BLaER1 treated with 17β-estradiol and CSF1 and Interleukin-3, amounts not matched to agents 10 nM and 100 nM (cell line): ENCODE data around the gene RORC.

ENCODE experiments used
- H3K27ac ChIP-seq, 11 experiments: shearing (Covaris generic); formaldehyde crosslinking; 2 replicates each; pipeline ENCODE4 v1.8.1; 2022
- H3K27me3 ChIP-seq, 11 experiments: shearing (Covaris generic); formaldehyde crosslinking; 2 replicates each; pipeline ENCODE4 v1.8.1; 2022
- H3K36me3 ChIP-seq, 11 experiments: shearing (Covaris generic); formaldehyde crosslinking; 2 replicates each; pipeline ENCODE4 v1.8.1; 2022
- H3K4me1 ChIP-seq, 10 experiments: shearing (Covaris generic); formaldehyde crosslinking; 2 replicates each; pipeline ENCODE4 v1.8.1; 2022
- H3K4me2 ChIP-seq, 11 experiments: shearing (Covaris generic); formaldehyde crosslinking; 2 replicates each; pipeline ENCODE4 v1.8.1; 2022
- H3K4me3 ChIP-seq, 10 experiments: shearing (Covaris generic); formaldehyde crosslinking; 2 replicates each; pipeline ENCODE4 v1.8.1; 2022
- H3K9ac ChIP-seq, 11 experiments: shearing (Covaris generic); formaldehyde crosslinking; 2 replicates each; pipeline ENCODE4 v1.8.1; 2022
- H3K9me3 ChIP-seq, 11 experiments: shearing (Covaris generic); formaldehyde crosslinking; replicated peaks in 1 of 11; 2 replicates each; pipeline ENCODE4 v1.8.1; 2022
- H4K20me1 ChIP-seq, 11 experiments: shearing (Covaris generic); formaldehyde crosslinking; 2 replicates each; pipeline ENCODE4 v1.8.1; 2022
- Cebpa-rat ChIP-seq, 11 experiments: shearing (Covaris generic); IDR thresholded peaks; 2 replicates each; pipeline ENCODE4 v1.8.1; 2022

RORC gene

DNA sequence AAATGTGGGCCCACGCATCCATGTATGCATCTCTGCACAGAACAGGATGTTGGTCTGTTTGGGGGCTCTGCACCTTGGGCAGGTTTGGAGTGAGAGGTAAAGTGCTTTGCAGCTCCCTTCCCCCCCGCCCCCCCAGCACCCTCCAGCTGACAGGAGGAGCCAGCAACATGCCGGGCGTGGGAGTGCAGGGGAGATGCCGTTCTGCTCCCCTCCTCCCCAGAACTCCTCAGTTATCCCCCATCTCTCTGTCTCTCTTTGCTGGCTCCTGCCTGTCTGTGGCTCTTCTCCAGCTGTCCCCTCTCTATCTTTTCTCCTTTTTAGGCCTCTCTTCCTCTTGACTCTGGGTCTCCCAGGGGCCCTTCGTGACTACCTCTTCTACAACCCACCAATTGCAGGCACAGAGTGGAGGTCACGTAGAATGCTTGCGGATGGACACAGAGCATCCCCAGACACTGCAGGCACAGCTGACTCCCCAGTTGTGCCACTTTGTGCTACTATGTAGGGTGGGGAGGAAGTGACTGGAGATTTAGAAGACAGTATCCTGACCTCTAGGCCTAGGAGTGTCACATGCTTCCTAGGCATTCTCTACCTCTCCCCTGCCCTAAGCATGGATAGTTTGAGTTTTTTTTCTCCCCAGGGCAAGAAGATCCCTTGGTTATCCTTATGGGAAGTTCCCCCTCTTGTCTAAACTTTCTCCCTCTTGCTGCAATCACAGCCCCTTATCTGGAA is 1.7 kb upstream of the RORC start:
- Histone ChIP-seq H3K9me3 (no peaks in the 10 kb centered on the region), H3K4me2 (peak overlapping the region; percentile 73 to 100 (median 96)), H3K9ac (0 out of 22 replicates have a peak overlapping the region, but pooled peaks of 3 of the 11 experiments have one; percentile 10 to 20 (median 19)), H3K4me1 (peaks cover 87 to 100% (median 97%) of the 10 kb centered on the region in 10 experiments), H3K27me3 (peaks cover 14 to 27% (median 24%) of the 10 kb centered on the region in 11 experiments), H3K36me3 (no peaks in the 10 kb centered on the region), H3K4me3 (peak overlapping the region in 1 of 10 experiments; percentile 9; a peak in 1 of 20 replicates), H3K27ac (peak overlapping the region in 2 of 11 experiments; percentile 27 to 43; a peak in 1 of 22 replicates), H4K20me1 (peaks cover 0 to 27% (median 14%) of the 10 kb centered on the region in 11 experiments; a peak in 13 of 22 replicates)
- no peak for TF ChIP-seq Cebpa-rat (IDR thresholded peaks at IDR 0.05)

DNA sequence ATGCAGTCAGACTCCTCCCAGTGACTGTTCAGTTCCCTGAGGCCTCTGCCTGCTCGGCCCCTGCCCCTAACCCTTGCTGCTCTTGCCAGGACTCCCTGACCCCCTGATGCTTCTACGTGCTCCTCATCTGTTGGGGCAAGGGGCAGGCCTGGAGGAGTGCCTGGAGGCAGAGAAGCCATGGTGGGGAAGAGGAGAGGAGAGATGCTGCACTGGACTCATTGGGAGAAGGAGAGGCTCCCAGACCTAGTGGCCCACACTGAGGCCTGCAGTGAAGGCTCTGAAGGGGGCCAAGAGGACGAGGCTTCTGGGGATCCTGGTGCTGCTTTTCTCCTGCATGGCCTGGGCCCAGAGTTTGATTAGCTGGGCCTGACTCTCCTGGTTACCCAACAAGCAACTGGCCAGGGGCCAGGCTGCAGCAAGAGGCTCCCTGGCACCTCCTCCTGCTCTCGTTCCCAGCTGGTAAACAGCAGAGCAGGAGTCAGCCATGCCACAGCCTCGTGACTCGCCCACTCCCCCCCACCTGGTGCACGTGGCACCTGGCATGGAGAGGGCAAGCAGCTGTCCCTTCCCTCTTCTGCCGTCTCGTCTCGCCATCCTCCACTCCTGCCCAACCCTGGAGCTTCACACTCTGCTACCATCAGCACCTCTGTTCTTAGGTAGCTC is 847 bp upstream of the RORC start:
- H3K4me2 ChIP-seq = peak overlapping the region; percentile 43 to 100 (median 96)
- no peak overlapping the region for H3K27ac ChIP-seq
- H3K4me1 ChIP-seq = peaks cover 87 to 100% (median 97%) of the 10 kb centered on the region in 10 experiments
- peaks cover 5 to 18% (median 15%) of the 10 kb centered on the region in 11 experiments for H3K27me3 ChIP-seq
- H3K9ac ChIP-seq = no peak overlapping the region; a peak in 2 of 22 replicates
- no peak overlapping the region for H3K4me3 ChIP-seq
- no peak for TF ChIP-seq Cebpa-rat (IDR thresholded peaks at IDR 0.05)
- H3K36me3 ChIP-seq = no peaks in the 10 kb centered on the region
- no peaks in the 10 kb centered on the region for H3K9me3 ChIP-seq
- peaks cover 0 to 20% (median 5%) of the 10 kb centered on the region in 11 experiments; a peak in 12 of 22 replicates for H4K20me1 ChIP-seq

DNA sequence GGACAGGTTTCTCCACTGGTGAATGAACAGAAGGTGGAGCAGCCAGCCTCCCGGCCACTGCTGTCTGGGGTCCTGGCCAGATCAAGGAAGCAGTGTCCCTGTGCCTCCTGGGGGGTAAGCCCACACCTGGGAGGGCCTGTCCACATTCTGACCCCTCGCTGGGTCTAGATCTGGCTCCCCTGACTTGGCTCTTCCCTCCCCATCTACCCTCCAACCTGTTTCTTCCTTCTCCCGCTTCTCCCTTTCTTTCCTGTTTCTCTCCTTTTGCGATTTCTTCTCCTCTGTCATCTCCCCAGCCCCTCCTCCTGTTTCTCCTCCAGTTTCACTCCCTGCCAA is 378 bp downstream of the RORC start:
- Histone ChIP-seq H3K9me3 (no peaks in the 10 kb centered on the region), H3K4me3 (no peak overlapping the region), H3K27me3 (peaks cover 0 to 7% (median 4%) of the 10 kb centered on the region in 11 experiments; a peak in 9 of 22 replicates), H3K4me2 (peak overlapping the region; percentile 44 to 100 (median 97); a peak in 21 of 22 replicates), H3K36me3 (no peaks in the 10 kb centered on the region), H3K27ac (no peak overlapping the region), H4K20me1 (peaks cover 0 to 12% (median 0%) of the 10 kb centered on the region in 11 experiments; a peak in 4 of 22 replicates), H3K9ac (no peak overlapping the region), H3K4me1 (peaks cover 82 to 100% (median 95%) of the 10 kb centered on the region in 10 experiments)
- no peak for TF ChIP-seq Cebpa-rat (IDR thresholded peaks at IDR 0.05)

DNA sequence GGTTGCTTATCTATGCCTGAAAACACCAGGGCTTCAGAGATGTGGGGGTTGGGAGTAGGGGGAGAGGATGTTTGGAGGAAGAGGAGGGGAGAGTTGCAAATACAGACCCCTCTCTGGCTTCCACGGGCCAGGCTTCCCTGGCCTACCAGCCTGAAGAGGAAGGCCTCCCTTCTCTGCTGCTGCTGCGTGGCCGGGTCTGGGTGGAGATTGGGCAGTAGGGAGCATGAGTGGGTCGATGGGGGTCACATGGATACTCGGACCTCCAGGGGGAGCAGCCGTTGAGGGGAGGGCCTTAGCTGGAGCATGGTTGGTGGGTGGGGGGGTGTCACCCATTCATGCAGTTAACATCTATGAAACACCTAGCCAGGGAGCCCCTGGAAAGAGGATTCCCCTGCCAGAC is 1.5 kb downstream of the RORC start:
- H3K4me2 ChIP-seq = peak overlapping the region; percentile 37 to 100 (median 97); a peak in 21 of 22 replicates

DNA sequence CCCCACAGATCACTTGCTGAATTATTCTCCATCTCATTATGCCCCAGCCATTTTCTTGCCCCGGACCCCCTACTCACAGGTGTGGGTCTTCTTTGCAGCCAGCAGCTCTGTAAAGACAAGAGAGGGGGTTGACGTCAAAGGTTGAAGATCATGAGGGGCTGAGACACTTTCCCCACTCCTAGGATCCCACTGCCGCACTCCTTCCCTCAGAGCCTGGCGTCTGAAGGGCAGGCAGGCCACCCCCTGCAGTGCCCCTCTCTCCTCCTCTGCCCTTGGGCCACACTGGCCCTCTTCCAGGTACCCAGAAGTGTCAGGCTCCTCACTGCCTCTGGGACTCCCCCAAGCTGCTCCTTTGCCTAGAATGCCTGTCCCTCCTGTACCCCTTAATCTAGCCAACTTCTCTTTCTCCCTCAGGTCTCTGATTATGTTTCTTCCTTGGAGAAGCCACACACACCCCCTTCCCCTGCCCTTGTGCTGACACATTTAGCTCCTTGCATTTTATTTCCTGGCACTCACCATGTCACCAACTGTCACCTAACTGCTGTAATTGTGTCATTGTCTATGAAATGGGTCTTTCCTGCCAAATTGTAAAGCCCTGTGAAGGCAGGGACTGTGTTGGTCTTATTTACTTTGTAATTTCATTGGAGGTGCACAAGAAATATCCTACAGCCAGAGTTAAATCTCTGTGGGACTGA is 2.1 kb downstream of the RORC start:
- peak overlapping the region in 2 of 10 experiments; percentile 29 to 40; a peak in 1 of 20 replicates for H3K4me3 ChIP-seq
- H3K27ac ChIP-seq = peak overlapping the region in 8 of 11 experiments; percentile 43 to 78 (median 62); a peak in 15 of 22 replicates
- no peaks in the 10 kb centered on the region for H3K36me3 ChIP-seq
- peaks cover 77 to 100% (median 100%) of the 10 kb centered on the region in 10 experiments for H3K4me1 ChIP-seq
- H3K9me3 ChIP-seq = no peaks in the 10 kb centered on the region
- H3K27me3 ChIP-seq = no peaks in the 10 kb centered on the region
- no peak for TF ChIP-seq Cebpa-rat (IDR thresholded peaks at IDR 0.05)
- peak overlapping the region in 8 of 11 experiments; percentile 8 to 70 (median 52); a peak in 10 of 22 replicates for H3K9ac ChIP-seq
- peaks cover 0 to 12% (median 0%) of the 10 kb centered on the region in 11 experiments; a peak in 4 of 22 replicates for H4K20me1 ChIP-seq
- H3K4me2 ChIP-seq = peak overlapping the region; percentile 92 to 100 (median 97)

More for the DNA sequence above, 1.5 kb downstream of the RORC start:
- Histone ChIP-seq H3K9ac (peak overlapping the region in 4 of 11 experiments; percentile 40 to 67 (median 56); a peak in 3 of 22 replicates), H3K4me1 (peaks cover 83 to 100% (median 99%) of the 10 kb centered on the region in 10 experiments), H4K20me1 (peaks cover 0 to 12% (median 0%) of the 10 kb centered on the region in 11 experiments; a peak in 4 of 22 replicates), H3K9me3 (no peaks in the 10 kb centered on the region), H3K4me3 (no peak overlapping the region), H3K36me3 (no peaks in the 10 kb centered on the region), H3K27ac (peak overlapping the region in 6 of 11 experiments; percentile 1 to 78 (median 63); a peak in 10 of 22 replicates), H3K27me3 (no peaks in the 10 kb centered on the region)
- no peak for TF ChIP-seq Cebpa-rat (IDR thresholded peaks at IDR 0.05)

DNA sequence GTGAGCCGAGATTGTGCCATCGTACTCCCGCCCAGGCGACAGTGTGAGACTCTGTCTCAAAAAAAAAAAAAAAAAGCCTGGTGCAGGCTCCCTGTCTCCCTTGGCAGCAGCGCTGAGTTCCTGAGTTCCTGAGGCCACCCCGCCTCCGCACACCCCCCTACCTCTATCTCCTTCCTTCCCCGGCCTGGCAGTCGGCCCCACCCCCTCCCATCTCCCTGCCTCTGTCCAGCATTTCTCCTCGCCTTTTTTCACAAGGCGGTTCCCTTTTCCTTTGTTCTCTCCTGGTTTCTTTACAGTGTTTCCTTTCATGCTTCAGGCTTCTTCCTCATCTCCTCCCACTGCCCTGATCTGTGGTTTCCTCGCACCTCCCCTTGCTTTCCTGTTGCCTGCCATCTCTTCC is 2.7 kb downstream of the RORC start:
- H3K27ac ChIP-seq = peak overlapping the region in 8 of 11 experiments; percentile 43 to 78 (median 62); a peak in 17 of 22 replicates
- peak overlapping the region in 5 of 10 experiments; percentile 29 to 47 (median 38); a peak in 6 of 20 replicates for H3K4me3 ChIP-seq
- no peaks in the 10 kb centered on the region for H3K27me3 ChIP-seq
- TF ChIP-seq Cebpa-rat (IDR thresholded peaks at IDR 0.05) = no peak
- H3K36me3 ChIP-seq = no peaks in the 10 kb centered on the region
- H3K9ac ChIP-seq = peak overlapping the region in 7 of 11 experiments; percentile 40 to 70 (median 60); a peak in 12 of 22 replicates
- H4K20me1 ChIP-seq = peaks cover 0 to 12% (median 0%) of the 10 kb centered on the region in 11 experiments; a peak in 4 of 22 replicates
- peaks cover 71 to 100% (median 98%) of the 10 kb centered on the region in 10 experiments for H3K4me1 ChIP-seq
- H3K4me2 ChIP-seq = peak overlapping the region; percentile 92 to 100 (median 97)
- H3K9me3 ChIP-seq = no peaks in the 10 kb centered on the region

DNA sequence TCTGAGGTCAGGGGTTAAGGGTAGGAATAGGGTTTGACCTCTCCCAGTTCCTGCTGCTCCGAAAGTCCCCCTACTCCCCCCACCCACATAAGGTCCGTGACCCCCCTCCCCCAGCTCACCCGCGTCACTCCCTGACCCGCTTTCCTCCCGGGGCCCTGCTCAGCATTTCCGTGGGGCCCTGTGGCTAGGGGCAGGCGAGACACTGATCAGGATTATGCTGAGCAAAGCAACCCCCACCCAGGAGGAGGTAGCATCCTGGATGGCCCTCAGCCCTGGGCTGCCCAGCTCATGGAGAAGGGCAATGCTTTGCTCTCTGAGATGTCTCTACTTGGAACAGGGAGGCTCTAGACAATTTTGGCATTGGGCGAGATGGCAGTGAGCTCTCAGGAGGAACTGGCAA is 3.7 kb downstream of the RORC start:
- peak overlapping the region in 8 of 11 experiments; percentile 40 to 70 (median 60); a peak in 17 of 22 replicates for H3K9ac ChIP-seq
- TF ChIP-seq Cebpa-rat (IDR thresholded peaks at IDR 0.05) = no peak
- peaks cover 0 to 12% (median 0%) of the 10 kb centered on the region in 11 experiments; a peak in 4 of 22 replicates for H4K20me1 ChIP-seq
- H3K27ac ChIP-seq = peak overlapping the region in 9 of 11 experiments; percentile 18 to 78 (median 62); a peak in 16 of 22 replicates
- H3K4me2 ChIP-seq = peak overlapping the region; percentile 92 to 100 (median 97)
- no peaks in the 10 kb centered on the region for H3K9me3 ChIP-seq
- no peaks in the 10 kb centered on the region for H3K36me3 ChIP-seq
- H3K4me1 ChIP-seq = peaks cover 64 to 99% (median 93%) of the 10 kb centered on the region in 10 experiments
- H3K4me3 ChIP-seq = peak overlapping the region in 8 of 10 experiments; percentile 29 to 56 (median 39); a peak in 12 of 20 replicates
- H3K27me3 ChIP-seq = no peaks in the 10 kb centered on the region
